ENCODE data around the gene RECQL.

RECQL gene

DNA sequence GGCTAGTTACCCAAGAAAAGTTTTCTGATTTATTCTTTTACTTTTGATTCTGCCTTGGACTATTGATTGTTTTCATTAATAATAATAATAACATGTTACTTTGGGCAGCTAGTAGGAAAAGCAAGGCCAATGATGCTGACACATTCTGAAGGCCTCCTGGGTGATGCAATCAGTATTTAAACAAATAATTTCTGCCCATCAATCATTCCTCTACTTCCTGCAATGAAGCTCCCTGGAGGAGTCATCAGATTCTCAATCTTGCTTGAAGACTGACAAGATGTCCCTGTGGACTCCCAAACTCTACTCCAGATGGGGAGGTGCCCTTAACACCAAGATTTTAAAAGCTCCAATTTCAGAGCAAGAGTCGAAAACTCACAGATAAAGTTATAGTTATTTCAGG, 24.6 kb upstream of the RECQL start, which contains the start of gene SPX:
Gene SPX, plus strand, starts transcription at position 244 of the 400 bp plus-strand sequence. CDS start 177 bp downstream, outside the sequence.
- TF ChIP-seq, protein P1, sequence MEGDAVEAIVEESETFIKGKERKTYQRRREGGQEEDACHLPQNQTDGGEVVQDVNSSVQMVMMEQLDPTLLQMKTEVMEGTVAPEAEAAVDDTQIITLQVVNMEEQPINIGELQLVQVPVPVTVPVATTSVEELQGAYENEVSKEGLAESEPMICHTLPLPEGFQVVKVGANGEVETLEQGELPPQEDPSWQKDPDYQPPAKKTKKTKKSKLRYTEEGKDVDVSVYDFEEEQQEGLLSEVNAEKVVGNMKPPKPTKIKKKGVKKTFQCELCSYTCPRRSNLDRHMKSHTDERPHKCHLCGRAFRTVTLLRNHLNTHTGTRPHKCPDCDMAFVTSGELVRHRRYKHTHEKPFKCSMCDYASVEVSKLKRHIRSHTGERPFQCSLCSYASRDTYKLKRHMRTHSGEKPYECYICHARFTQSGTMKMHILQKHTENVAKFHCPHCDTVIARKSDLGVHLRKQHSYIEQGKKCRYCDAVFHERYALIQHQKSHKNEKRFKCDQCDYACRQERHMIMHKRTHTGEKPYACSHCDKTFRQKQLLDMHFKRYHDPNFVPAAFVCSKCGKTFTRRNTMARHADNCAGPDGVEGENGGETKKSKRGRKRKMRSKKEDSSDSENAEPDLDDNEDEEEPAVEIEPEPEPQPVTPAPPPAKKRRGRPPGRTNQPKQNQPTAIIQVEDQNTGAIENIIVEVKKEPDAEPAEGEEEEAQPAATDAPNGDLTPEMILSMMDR (conservative IDR thresholded peaks at IDR 0.05; ENCODE audit: low read depth, low read length) = no peak
- peak within 1 kb of the TSS; percentile 77 for H3K4me3 ChIP-seq (ENCODE audit: low read length)
- DNase-seq (ENCODE audit: low read depth) = no peak

DNA sequence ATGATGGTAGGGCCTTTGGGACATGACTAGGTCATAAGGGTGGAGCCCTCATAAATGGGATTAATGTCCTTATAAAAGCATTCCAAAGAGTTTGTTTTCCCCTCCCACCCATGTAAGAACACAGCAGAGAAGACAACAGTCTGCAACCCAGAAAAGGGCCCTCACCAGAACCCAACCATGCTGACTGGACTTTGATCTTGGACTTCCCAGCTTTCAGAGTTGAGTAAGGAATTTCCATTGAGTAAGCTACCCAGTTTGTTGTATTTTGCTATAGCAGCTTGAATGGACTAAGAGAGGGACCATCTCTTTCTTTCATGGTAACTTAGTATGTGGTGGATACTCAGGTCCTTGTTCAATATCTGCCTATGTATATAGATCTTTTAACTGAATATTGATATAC, 21.7 kb upstream of the RECQL start:
- no peak overlapping the region for H3K4me3 ChIP-seq (ENCODE audit: low read length)
- DNase-seq (ENCODE audit: low read depth) = no peak
- TF ChIP-seq, protein P1 (conservative IDR thresholded peaks at IDR 0.05; ENCODE audit: low read depth, low read length) = no peak

GRCh38 chr12:21521541-21521940, 20.1 kb upstream of the RECQL start:
- no peak overlapping the region for H3K4me3 ChIP-seq (ENCODE audit: low read length)
- DNase-seq (ENCODE audit: low read depth) = no peak
- TF ChIP-seq, protein P1 (conservative IDR thresholded peaks at IDR 0.05; ENCODE audit: low read depth, low read length) = no peak

DNA sequence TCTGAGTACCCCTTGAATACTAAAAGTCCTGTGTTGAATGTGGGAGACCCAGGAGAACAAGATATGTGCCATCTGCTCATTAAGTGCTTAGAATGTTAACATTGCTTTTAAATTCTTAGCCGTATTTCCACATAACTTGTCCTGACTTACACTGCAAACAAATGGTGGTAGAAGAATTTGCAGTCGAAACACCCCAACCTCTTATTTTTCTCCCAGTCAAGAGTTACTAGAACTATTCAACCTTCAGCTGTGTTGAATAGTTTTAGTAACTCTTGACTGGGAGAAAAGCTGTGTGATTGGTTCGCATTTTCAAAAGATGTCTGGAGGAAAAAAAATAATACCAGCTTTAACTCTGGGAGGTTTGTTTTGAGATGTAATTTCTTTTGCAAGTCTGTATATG, 17.0 kb upstream of the RECQL start:
- TF ChIP-seq, protein P1 (conservative IDR thresholded peaks at IDR 0.05; ENCODE audit: low read depth, low read length) = no peak
- no peak for DNase-seq (ENCODE audit: low read depth)
- H3K4me3 ChIP-seq (ENCODE audit: low read length) = no peak overlapping the region

DNA sequence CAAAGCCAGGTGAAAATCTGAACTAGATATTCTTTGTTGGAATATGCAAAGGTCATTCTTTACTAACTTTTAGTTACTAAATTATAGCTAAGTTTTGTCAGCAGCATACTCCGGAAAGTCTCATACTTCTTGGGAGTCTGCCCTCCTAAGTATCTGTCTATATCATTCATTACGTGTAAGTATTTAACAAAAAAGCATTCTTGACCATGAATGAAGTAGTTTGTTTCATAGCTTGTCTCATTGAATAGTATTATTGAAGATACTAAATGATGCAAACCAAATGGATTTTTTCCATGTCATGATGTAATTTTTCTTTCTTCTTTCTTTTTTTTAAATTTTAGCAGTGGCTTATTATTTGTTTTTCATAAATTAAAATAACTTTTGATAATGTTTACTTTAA, 14.8 kb upstream of the RECQL start:
- no peak overlapping the region for H3K4me3 ChIP-seq (ENCODE audit: low read length)
- TF ChIP-seq, protein P1 (conservative IDR thresholded peaks at IDR 0.05; ENCODE audit: low read depth, low read length) = no peak
- no peak for DNase-seq (ENCODE audit: low read depth)

- DNase-seq (ENCODE audit: low read depth) = no peak
- H3K4me3 ChIP-seq (ENCODE audit: low read length) = no peak overlapping the region
- TF ChIP-seq, protein P1 (conservative IDR thresholded peaks at IDR 0.05; ENCODE audit: low read depth, low read length) = no peak
Measured at GRCh38 chr12:21509768-21510167, 8.3 kb upstream of the RECQL start.

DNA sequence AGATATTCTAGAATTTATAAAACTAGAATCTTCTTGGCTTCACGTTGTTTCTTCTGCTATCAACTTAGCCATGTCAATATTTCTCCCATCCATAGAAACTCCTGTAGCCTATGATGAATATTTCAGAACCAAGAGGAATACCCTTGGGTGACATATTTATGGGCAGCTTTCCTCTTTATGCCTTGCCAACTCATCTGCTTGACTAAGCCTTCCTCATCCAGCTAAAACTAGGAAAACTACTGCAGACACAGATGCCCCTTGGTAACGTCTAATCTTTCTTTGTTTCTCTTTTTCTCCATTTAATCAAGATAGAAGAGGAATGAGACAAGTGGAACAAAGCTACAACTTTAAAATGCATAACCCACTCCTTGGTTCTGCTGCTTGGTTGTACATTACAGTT, 6.4 kb upstream of the RECQL start:
- TF ChIP-seq, protein P1 (conservative IDR thresholded peaks at IDR 0.05; ENCODE audit: low read depth, low read length) = no peak
- no peak for DNase-seq (ENCODE audit: low read depth)
- no peak overlapping the region for H3K4me3 ChIP-seq (ENCODE audit: low read length)
